Endothelial cell (in vitro differentiated cells): ENCODE measurements around the gene RALGPS1. TPM values are rescaled to one million over a fixed set of nuclear protein-coding genes. Genes with fewer than 3 reads are reported as not detected.

Experiments
- DNase-seq: peaks from one replicate; pipeline ENCODE4 v3.0.0; 2021; ENCODE audit warnings: low spot score
- H3K27ac Mint-ChIP-seq: one replicate; pipeline ENCODE4 v1.8.0; 2021; ENCODE audit warnings: mixed read lengths, inconsistent platforms; ENCODE audit not compliant: unreplicated experiment
- H3K27me3 Mint-ChIP-seq: one replicate; pipeline ENCODE4 v1.8.0; 2021; ENCODE audit warnings: mild to moderate bottlenecking, moderate library complexity, mixed read lengths, inconsistent platforms; ENCODE audit not compliant: unreplicated experiment
- H3K36me3 Mint-ChIP-seq: one replicate; pipeline ENCODE4 v1.8.0; 2021; ENCODE audit warnings: mild to moderate bottlenecking, low read depth, mixed read lengths, inconsistent platforms; ENCODE audit not compliant: unreplicated experiment
- H3K4me1 Mint-ChIP-seq: one replicate; pipeline ENCODE4 v1.8.0; 2021; ENCODE audit warnings: mild to moderate bottlenecking, mixed read lengths, inconsistent platforms; ENCODE audit not compliant: unreplicated experiment
- H3K4me3 Mint-ChIP-seq: one replicate; pipeline ENCODE4 v1.8.0; 2021; ENCODE audit warnings: mild to moderate bottlenecking, mixed read lengths, inconsistent platforms; ENCODE audit not compliant: unreplicated experiment
- H3K9me3 Mint-ChIP-seq: one replicate; pipeline ENCODE4 v1.8.0; 2021; ENCODE audit warnings: mixed read lengths, inconsistent platforms; ENCODE audit not compliant: unreplicated experiment
- total RNA-seq: library from RNA; stranded (reverse); fragmentation: NEBNext Ultra II Directional; extraction: Animal tissue kit (Norgen Biotek cat#: 25700); gene quantifications from one replicate; pipeline ENCODE4 v1.2.1, GENCODE V29; 2021; ENCODE audit not compliant: unreplicated experiment
- TF ChIP-seq, protein P1 (sequence below): fragments of 200-600 bp; sonication (generic); IDR thresholded peaks from one replicate; pipeline ENCODE4 v1.5.0; 2021; ENCODE audit warnings: antibody characterized with exemption; ENCODE audit not compliant: unreplicated experiment

Gene RALGPS1
- total RNA-seq, 1 donor from 2014 or later = 6.4 TPM

DNA sequence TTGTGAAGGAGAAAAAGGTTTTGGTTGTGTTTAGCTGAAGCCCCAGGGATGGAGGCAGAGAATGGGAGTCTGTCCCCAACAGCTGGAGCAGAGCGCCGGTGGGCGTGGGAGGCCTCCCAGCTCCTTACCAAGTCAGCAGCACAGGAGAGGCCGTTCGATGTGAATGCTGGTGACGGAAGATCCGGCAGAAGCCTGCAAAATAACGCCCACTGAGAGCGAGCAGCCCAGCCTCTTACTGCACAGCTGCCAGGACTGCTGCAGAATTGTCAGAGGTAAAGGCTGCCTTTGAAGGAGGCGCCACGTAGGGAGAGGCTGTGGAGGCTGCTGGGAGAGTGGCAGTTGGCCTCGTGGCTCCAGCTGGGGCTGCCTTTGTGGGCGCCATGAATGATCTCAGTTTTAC, 181.6 kb downstream of the RALGPS1 start:
- peaks cover 7% of the 10 kb centered on the region for H3K4me1 Mint-ChIP-seq
- H3K4me3 Mint-ChIP-seq = no peak overlapping the region
- H3K27me3 Mint-ChIP-seq = peaks cover 2% of the 10 kb centered on the region
- no peaks in the 10 kb centered on the region for H3K36me3 Mint-ChIP-seq
- TF ChIP-seq, protein P1, sequence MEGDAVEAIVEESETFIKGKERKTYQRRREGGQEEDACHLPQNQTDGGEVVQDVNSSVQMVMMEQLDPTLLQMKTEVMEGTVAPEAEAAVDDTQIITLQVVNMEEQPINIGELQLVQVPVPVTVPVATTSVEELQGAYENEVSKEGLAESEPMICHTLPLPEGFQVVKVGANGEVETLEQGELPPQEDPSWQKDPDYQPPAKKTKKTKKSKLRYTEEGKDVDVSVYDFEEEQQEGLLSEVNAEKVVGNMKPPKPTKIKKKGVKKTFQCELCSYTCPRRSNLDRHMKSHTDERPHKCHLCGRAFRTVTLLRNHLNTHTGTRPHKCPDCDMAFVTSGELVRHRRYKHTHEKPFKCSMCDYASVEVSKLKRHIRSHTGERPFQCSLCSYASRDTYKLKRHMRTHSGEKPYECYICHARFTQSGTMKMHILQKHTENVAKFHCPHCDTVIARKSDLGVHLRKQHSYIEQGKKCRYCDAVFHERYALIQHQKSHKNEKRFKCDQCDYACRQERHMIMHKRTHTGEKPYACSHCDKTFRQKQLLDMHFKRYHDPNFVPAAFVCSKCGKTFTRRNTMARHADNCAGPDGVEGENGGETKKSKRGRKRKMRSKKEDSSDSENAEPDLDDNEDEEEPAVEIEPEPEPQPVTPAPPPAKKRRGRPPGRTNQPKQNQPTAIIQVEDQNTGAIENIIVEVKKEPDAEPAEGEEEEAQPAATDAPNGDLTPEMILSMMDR = no peak
- H3K9me3 Mint-ChIP-seq = no peaks in the 10 kb centered on the region
- DNase-seq = no peak
- no peak overlapping the region for H3K27ac Mint-ChIP-seq

GRCh38 chr9:127097683-127098082, 183.1 kb downstream of the RALGPS1 start:
- H3K27me3 Mint-ChIP-seq = no peaks in the 10 kb centered on the region
- H3K4me1 Mint-ChIP-seq = peaks cover 7% of the 10 kb centered on the region
- no peak overlapping the region for H3K27ac Mint-ChIP-seq
- TF ChIP-seq, protein P1 = no peak
- no peak for DNase-seq
- H3K4me3 Mint-ChIP-seq = no peak overlapping the region
- H3K36me3 Mint-ChIP-seq = no peaks in the 10 kb centered on the region
- no peaks in the 10 kb centered on the region for H3K9me3 Mint-ChIP-seq

- DNase-seq = no peak
- H3K27me3 Mint-ChIP-seq = no peaks in the 10 kb centered on the region
- H3K4me3 Mint-ChIP-seq = no peak overlapping the region
- no peaks in the 10 kb centered on the region for H3K36me3 Mint-ChIP-seq
- no peak overlapping the region for H3K27ac Mint-ChIP-seq
- no peaks in the 10 kb centered on the region for H3K9me3 Mint-ChIP-seq
- TF ChIP-seq, protein P1 = no peak
- peaks cover 14% of the 10 kb centered on the region for H3K4me1 Mint-ChIP-seq
These were observed 184.5 kb downstream of the RALGPS1 start for GRCh38 chr9:127098916-127099553.

DNA sequence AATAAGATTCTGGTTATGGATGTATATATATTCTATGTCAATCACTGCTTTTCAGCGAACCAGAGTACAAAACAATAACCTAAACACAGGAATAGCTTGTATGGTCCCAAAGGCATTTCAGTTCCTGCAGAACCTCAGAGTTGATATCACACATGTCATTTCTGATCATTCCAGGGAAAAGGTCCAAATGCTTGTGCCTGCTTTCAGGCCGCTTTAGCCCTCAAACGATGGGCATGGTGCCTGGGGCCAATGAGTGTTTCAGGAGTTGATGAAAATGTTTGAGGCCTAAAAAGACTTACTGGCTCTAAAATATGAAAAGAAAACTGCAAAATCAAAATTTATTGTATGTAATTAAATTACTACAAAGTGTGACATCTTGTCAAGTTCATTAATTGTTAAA, 185.1 kb downstream of the RALGPS1 start:
- Mint-ChIP-seq H3K4me1 (peaks cover 16% of the 10 kb centered on the region), H3K9me3 (no peaks in the 10 kb centered on the region), H3K36me3 (no peaks in the 10 kb centered on the region), H3K27me3 (peaks cover 2% of the 10 kb centered on the region), H3K4me3 (no peak overlapping the region), H3K27ac (no peak overlapping the region)
- DNase-seq = no peak
- TF ChIP-seq, protein P1 = no peak

DNA sequence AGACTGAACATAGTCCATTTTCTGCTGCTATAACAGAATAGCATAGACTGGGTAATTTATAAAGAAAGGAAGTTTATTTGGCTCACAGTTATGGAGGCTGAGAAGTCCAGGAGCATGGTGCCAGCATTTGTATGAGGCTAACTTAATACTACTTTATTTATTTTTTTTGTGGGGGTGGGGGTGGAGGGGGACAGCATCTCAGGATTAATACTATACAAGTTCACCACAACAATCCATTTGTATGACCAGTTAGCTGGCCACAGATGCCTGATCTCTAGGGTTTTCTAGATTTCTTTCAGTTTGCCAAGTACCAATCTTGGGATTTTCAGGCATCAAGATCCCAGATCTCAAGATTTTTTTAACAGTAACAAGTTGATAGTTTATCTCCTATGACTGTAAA, 187.6 kb downstream of the RALGPS1 start:
- TF ChIP-seq, protein P1 = no peak
- Mint-ChIP-seq H3K4me3 (no peak overlapping the region), H3K36me3 (no peaks in the 10 kb centered on the region), H3K27me3 (peaks cover 2% of the 10 kb centered on the region), H3K9me3 (no peaks in the 10 kb centered on the region), H3K4me1 (peaks cover 14% of the 10 kb centered on the region), H3K27ac (no peak overlapping the region)
- DNase-seq = no peak
